Osteocyte (in vitro differentiated cells): ENCODE results near the gene ACTA1. TPM values are rescaled to one million over a fixed set of nuclear protein-coding genes. Genes with fewer than 3 reads are reported as not detected.
A peak's percentile ranks its signal among the peaks of the same experiment; 100 is the strongest.

ENCODE experiments used
- DNase-seq: peaks from one replicate; pipeline ENCODE4 v3.0.0; 2021; ENCODE audit warnings: mixed read lengths; ENCODE audit not compliant: unreplicated experiment; ENCODE audit errors: extremely low spot score
- H3K27ac Mint-ChIP-seq: one replicate; pipeline ENCODE4 v1.8.0; 2021; ENCODE audit warnings: mild to moderate bottlenecking, mixed read lengths; ENCODE audit not compliant: unreplicated experiment
- H3K27me3 Mint-ChIP-seq: one replicate; pipeline ENCODE4 v1.8.0; 2021; ENCODE audit warnings: mixed read lengths; ENCODE audit not compliant: unreplicated experiment
- H3K36me3 Mint-ChIP-seq: one replicate; pipeline ENCODE4 v1.8.0; 2021; ENCODE audit warnings: mixed read lengths; ENCODE audit not compliant: unreplicated experiment
- H3K4me1 Mint-ChIP-seq: one replicate; pipeline ENCODE4 v1.8.0; 2021; ENCODE audit warnings: mixed read lengths; ENCODE audit not compliant: unreplicated experiment
- H3K4me3 Mint-ChIP-seq: one replicate; pipeline ENCODE4 v1.8.0; 2021; ENCODE audit warnings: mild to moderate bottlenecking, moderate library complexity, mixed read lengths; ENCODE audit not compliant: unreplicated experiment
- H3K9me3 Mint-ChIP-seq: one replicate; pipeline ENCODE4 v1.8.0; 2021; ENCODE audit warnings: mixed read lengths; ENCODE audit not compliant: unreplicated experiment
- CTCF ChIP-seq: fragments of 200-600 bp; sonication (generic); IDR thresholded peaks from 2 replicates; pipeline ENCODE4 v1.5.0; 2021; ENCODE audit warnings: antibody characterized with exemption, mild to moderate bottlenecking, moderate library complexity
- total RNA-seq: library from RNA; stranded (reverse); gene quantifications from 2 replicates; pipeline ENCODE4 v1.2.1, GENCODE V29; 2021

The ACTA1 gene
- total RNA-seq, 1 donor from 2014 or later: not detected

DNA sequence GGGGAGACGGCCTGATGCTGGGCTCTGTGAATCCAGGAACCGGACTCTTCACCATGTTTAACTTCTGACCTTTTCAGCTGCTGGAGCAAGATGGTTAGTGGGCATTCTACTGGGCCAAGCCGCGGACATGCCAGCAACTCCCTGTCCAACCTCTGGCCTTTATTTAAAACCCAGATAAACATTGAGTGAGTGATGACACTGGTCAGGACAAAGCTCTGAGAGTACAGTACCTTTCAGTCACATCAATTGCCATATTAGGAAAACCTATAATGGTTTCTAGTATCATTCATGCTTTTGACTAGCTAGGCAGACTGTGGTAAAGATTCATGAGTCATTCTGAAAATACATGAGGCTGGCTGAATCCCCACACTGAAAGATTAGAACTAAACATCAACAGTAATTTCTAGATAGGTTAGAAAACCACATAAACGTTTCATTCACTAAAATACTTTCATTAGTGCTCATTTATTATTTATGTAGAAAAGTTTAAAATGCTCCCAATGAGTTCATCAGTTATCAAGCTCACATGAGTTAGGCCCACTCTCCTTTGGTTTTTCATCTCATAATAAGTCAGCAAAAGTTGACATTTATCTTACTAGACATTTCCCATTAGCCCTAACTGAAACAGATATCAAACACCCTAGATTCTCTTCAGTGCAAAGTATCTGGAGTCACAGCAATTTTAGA, 7.1 kb upstream of the ACTA1 start:
- peak overlapping the region; percentile 77 for H3K27ac Mint-ChIP-seq
- no peaks in the 10 kb centered on the region for H3K9me3 Mint-ChIP-seq
- no peak for TF ChIP-seq CTCF
- H3K27me3 Mint-ChIP-seq: no peaks in the 10 kb centered on the region
- peaks cover 30% of the 10 kb centered on the region for H3K36me3 Mint-ChIP-seq
- no peak for DNase-seq
- no peak overlapping the region for H3K4me3 Mint-ChIP-seq
- H3K4me1 Mint-ChIP-seq: peaks cover 14% of the 10 kb centered on the region

GRCh38 chr1:229438021-229438420, 4.1 kb upstream of the ACTA1 start:
- peaks cover 14% of the 10 kb centered on the region for H3K4me1 Mint-ChIP-seq
- H3K27me3 Mint-ChIP-seq: peaks cover 11% of the 10 kb centered on the region
- H3K27ac Mint-ChIP-seq: no peak overlapping the region
- TF ChIP-seq CTCF: no peak
- H3K9me3 Mint-ChIP-seq: no peaks in the 10 kb centered on the region
- no peak for DNase-seq
- no peak overlapping the region for H3K4me3 Mint-ChIP-seq
- peaks cover 16% of the 10 kb centered on the region for H3K36me3 Mint-ChIP-seq

- Mint-ChIP-seq H3K36me3 (peaks cover 16% of the 10 kb centered on the region), H3K9me3 (no peaks in the 10 kb centered on the region), H3K27me3 (peaks cover 11% of the 10 kb centered on the region), H3K4me1 (peaks cover 14% of the 10 kb centered on the region), H3K27ac (no peak overlapping the region), H3K4me3 (no peak overlapping the region)
- TF ChIP-seq CTCF: no peak
- no peak for DNase-seq
These were observed 3.5 kb upstream of the ACTA1 start for GRCh38 chr1:229437443-229437842.

DNA sequence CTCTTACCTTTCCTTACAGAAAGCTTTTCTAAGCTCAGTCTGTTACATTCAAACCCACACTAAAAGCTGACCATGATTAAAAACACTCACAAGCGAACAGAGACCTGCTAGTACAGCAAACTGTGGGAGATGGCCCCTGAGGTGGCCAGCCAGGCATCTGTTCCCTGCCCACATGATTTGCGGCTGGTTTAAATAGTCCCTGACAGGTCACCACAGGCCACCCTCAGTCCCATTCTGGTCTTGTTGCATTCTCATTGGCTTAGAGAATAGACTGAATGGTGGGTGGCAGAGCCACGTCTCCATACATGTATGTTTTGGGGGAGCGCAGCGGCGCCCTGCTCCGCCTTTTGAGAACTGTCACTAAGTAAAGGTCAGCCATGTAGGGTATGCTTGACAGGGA, 2.3 kb upstream of the ACTA1 start:
- no peak for TF ChIP-seq CTCF
- no peak for DNase-seq
- Mint-ChIP-seq H3K4me3 (no peak overlapping the region), H3K27me3 (peaks cover 16% of the 10 kb centered on the region), H3K27ac (no peak overlapping the region), H3K4me1 (peaks cover 14% of the 10 kb centered on the region), H3K36me3 (peaks cover 12% of the 10 kb centered on the region), H3K9me3 (no peaks in the 10 kb centered on the region)

- no peak for TF ChIP-seq CTCF
- Mint-ChIP-seq H3K36me3 (no peaks in the 10 kb centered on the region), H3K27me3 (peaks cover 29% of the 10 kb centered on the region), H3K9me3 (no peaks in the 10 kb centered on the region), H3K4me3 (no peak overlapping the region), H3K27ac (no peak overlapping the region), H3K4me1 (peaks cover 12% of the 10 kb centered on the region)
- DNase-seq: no peak
These were observed 752 bp upstream of the ACTA1 start for GRCh38 chr1:229434641-229435051.
